ENCODE data around the gene OTP.

GRCh38 chr5:77649776-77650175 is 11.3 kb upstream of the OTP start:
- no peak for TF ChIP-seq FOXJ3 (CRISPR knock-in tag; IDR thresholded peaks at IDR 0.05)
- no peak for TF ChIP-seq CTCF (IDR thresholded peaks at IDR 0.05)
- no peak for TF ChIP-seq SMC3 (IDR thresholded peaks at IDR 0.05; ENCODE audit: low read depth, low read length)
- no peak for TF ChIP-seq EP300 (IDR thresholded peaks at IDR 0.05; ENCODE audit: borderline replicate concordance in 1 of 2, low read depth in 1 of 2, low read length in 1 of 2)
- TF ChIP-seq YY1 (IDR thresholded peaks at IDR 0.05; ENCODE audit: low read depth): no peak
- no peak for TF ChIP-seq SIN3A (IDR thresholded peaks at IDR 0.05; ENCODE audit: borderline replicate concordance, low read depth, low read length)
- no peak for TF ChIP-seq ELF1 (IDR thresholded peaks at IDR 0.05)
- TF ChIP-seq TAF1 (IDR thresholded peaks at IDR 0.05; ENCODE audit: borderline replicate concordance, low read depth, low read length): no peak
- no peak for TF ChIP-seq MAX (IDR thresholded peaks at IDR 0.05; ENCODE audit: low read depth)
- no peak for TF ChIP-seq REST (IDR thresholded peaks at IDR 0.05; ENCODE audit: low read depth, low read length)

Data from SK-N-SH (cell line).